B cell (primary cell): Measurements from ENCODE around the gene TIE1. TPM values are rescaled to one million over a fixed set of nuclear protein-coding genes. Genes with fewer than 3 reads are reported as not detected.

Experiments
- ATAC-seq: fragments of 200-7000 bp; cut with Tn5 transposase; one replicate; pipeline ENCODE4 v1.10.0; 2021; ENCODE audit warnings: low read depth, mild to moderate bottlenecking, moderate number of reproducible peaks, moderate library complexity
- CTCF ChIA-PET: fragments of 350-600 bp; sonication (Branson Sonifier 250); formaldehyde crosslinking; loops from one replicate; lab custom pipeline; 2021; ENCODE audit warnings: antibody characterized with exemption, inconsistent platforms; lab: Charles Lee
- POLR2A ChIA-PET: fragments of 350-600 bp; sonication (Branson Sonifier 250); formaldehyde crosslinking; loops from one replicate; lab custom pipeline; 2021; ENCODE audit warnings: antibody characterized with exemption; lab: Charles Lee
- DNase-seq: peaks from one replicate; pipeline ENCODE4 v3.0.0; 2013
- H2AFZ ChIP-seq: 2 replicates; pipeline ENCODE4 v1.6.1; 2012; ENCODE audit warnings: mild to moderate bottlenecking, low read depth, low read length; ENCODE audit not compliant: insufficient read depth, poor library complexity, severe bottlenecking
- H3K27ac ChIP-seq, 2 donors: 1 replicate in 1 of 2; 2 replicates in 1 of 2; pipeline ENCODE4 v1.5.1; 2012 to 2013; ENCODE audit warnings: low read length in 2 of 2, mild to moderate bottlenecking in 2 of 2, moderate library complexity in 1 of 2
- H3K27me3 ChIP-seq, 4 experiments: fragments of 200-600 bp in 1 of 4; sonication (generic) in 1 of 4; replicated peaks in 1 of 4; 1 replicate in 2 of 4; 2 replicates in 2 of 4; pipeline versions ENCODE4 v1.6.1 to v1.7.0; 2013 to 2016; ENCODE audit warnings: low read length in 3 of 4, mild to moderate bottlenecking in 2 of 4, mixed read lengths in 1 of 4, moderate library complexity in 1 of 4; ENCODE audit not compliant: insufficient read depth in 4 of 4, control insufficient read depth in 3 of 4; ENCODE audit errors: control extremely low read depth in 1 of 4
- H3K36me3 ChIP-seq, 2 experiments: replicated peaks in 1 of 2; 1 replicate in 1 of 2; 2 replicates in 1 of 2; pipeline versions ENCODE4 v1.6.1 to v1.7.1; 2013; ENCODE audit warnings: low read length in 1 of 2; ENCODE audit not compliant: insufficient read depth in 2 of 2, control insufficient read depth in 1 of 2; ENCODE audit errors: control extremely low read depth in 1 of 2, extremely low read depth in 1 of 2
- H3K4me1 ChIP-seq, 2 donors: fragments of 200-600 bp in 1 of 2; sonication (generic) in 1 of 2; 1 replicate in 1 of 2; 2 replicates in 1 of 2; pipeline versions ENCODE4 v1.5.1 to v1.6.1; 2013 to 2017; ENCODE audit warnings: low read length in 2 of 2; ENCODE audit not compliant: control insufficient read depth in 2 of 2, insufficient read depth in 2 of 2
- H3K4me2 ChIP-seq: replicated peaks from 2 replicates; pipeline ENCODE3; 2012; ENCODE audit warnings: mild to moderate bottlenecking, low read depth, low read length; ENCODE audit not compliant: poor library complexity, severe bottlenecking
- H3K4me3 ChIP-seq, 5 experiments: fragments of 200-600 bp in 1 of 5; sonication (generic) in 1 of 5; 1 replicate in 3 of 5; 2 replicates in 2 of 5; pipeline versions ENCODE4 v1.5.1 to v1.7.0; 2011 to 2016; ENCODE audit warnings: low read length in 4 of 5, mild to moderate bottlenecking in 4 of 5, low read depth in 2 of 5, control low read depth in 1 of 5, moderate library complexity in 1 of 5; ENCODE audit not compliant: insufficient read depth in 1 of 5; ENCODE audit errors: control extremely low read depth in 1 of 5, extremely low read depth in 1 of 5
- H3K79me2 ChIP-seq: fragments of 200-600 bp; sonication (generic); one replicate; pipeline ENCODE4 v1.6.0; 2016; ENCODE audit warnings: low read length; ENCODE audit not compliant: control insufficient read depth, insufficient read depth
- H3K9ac ChIP-seq: fragments of 200-600 bp; sonication (generic); 2 replicates; pipeline ENCODE4 v1.6.1; 2017; ENCODE audit warnings: mild to moderate bottlenecking, low read length, moderate library complexity
- H3K9me3 ChIP-seq, 3 donors: one replicate each; pipeline versions ENCODE4 v1.6.1 to v1.7.1; 2013; ENCODE audit warnings: low read length in 2 of 3; ENCODE audit not compliant: control insufficient read depth in 2 of 3, insufficient read depth in 1 of 3; ENCODE audit errors: control extremely low read depth in 1 of 3
- H4K20me1 ChIP-seq: 2 replicates; pipeline ENCODE4 v1.6.0; 2012; ENCODE audit warnings: mild to moderate bottlenecking, low read length; ENCODE audit not compliant: insufficient read depth, control insufficient read depth, poor library complexity, severe bottlenecking
- H3K27ac Mint-ChIP-seq: one replicate; pipeline ENCODE4 v1.8.0; 2021; ENCODE audit warnings: mixed read lengths
- H3K27me3 Mint-ChIP-seq: one replicate; pipeline ENCODE4 v1.8.0; 2021; ENCODE audit warnings: mixed read lengths
- H3K4me1 Mint-ChIP-seq: one replicate; pipeline ENCODE4 v1.8.0; 2021; ENCODE audit warnings: mixed read lengths
- H3K4me3 Mint-ChIP-seq: one replicate; pipeline ENCODE4 v1.8.0; 2021; ENCODE audit warnings: mixed read lengths
- H3K9me3 Mint-ChIP-seq: one replicate; pipeline ENCODE4 v1.8.0; 2022; ENCODE audit warnings: mixed read lengths; ENCODE audit not compliant: insufficient read depth
- CTCF ChIP-seq: fragments of 200-600 bp; IDR thresholded peaks from one replicate; pipeline ENCODE4 v1.8.0; 2022; ENCODE audit warnings: antibody characterized with exemption, mild to moderate bottlenecking
- EZH2 ChIP-seq: IDR thresholded peaks from 2 replicates; pipeline ENCODE4 v1.6.1; 2012; ENCODE audit warnings: borderline replicate concordance, low read depth, mild to moderate bottlenecking, moderate library complexity, low read length; ENCODE audit not compliant: insufficient read depth, poor library complexity, severe bottlenecking
- WGBS: methylation state at CpG from one replicate; pipeline ENCODE4 v1.1.5; 2013; ENCODE audit warnings: missing lambda C conversion rate; ENCODE audit not compliant: insufficient coverage; 5-methylcytosine and 5-hydroxymethylcytosine counted together
- intact Hi-C: fragments of 100-400 bp; cut with micrococcal nuclease; formaldehyde crosslinking; loops from one replicate; pipeline ENCODE4 v1.10.0; 2022
- polyA minus RNA-seq: library from RNA; depleted of rRNA, polyadenylated mRNA; stranded (reverse); fragments of >200 nt; gene quantifications from 2 replicates; pipeline ENCODE4 v1.2.3, GENCODE V29; 2012
- polyA plus RNA-seq: library from polyadenylated mRNA; depleted of rRNA; stranded (reverse); fragments of >200 nt; gene quantifications from 2 replicates; pipeline ENCODE4 v1.2.3, GENCODE V29; 2012
- total RNA-seq, 2 donors: library from RNA; stranded (reverse); fragments of 120-200 nt in 1 of 2; gene quantifications; 1 replicate in 1 of 2; 2 replicates in 1 of 2; pipeline versions ENCODE4 v1.2.3 to v1.2.4, GENCODE V29; 2013 to 2022

Gene TIE1
- total RNA-seq: 0.10 TPM in 1 of 2 replicates, not detected in the other
- 0.65 TPM for total RNA-seq (2013)
- polyA plus RNA-seq: 0.04 TPM in 1 of 2 replicates, not detected in the other
- 0.64 TPM in 1 of 2 replicates, not detected in the other for polyA minus RNA-seq

GRCh38 chr1:43300378-43301094 lies at the start of gene TIE1:
Gene TIE1 (plus strand): TSS chr1:43300982. CDS start chr1:43301072, 90 bp downstream.
- H3K9ac ChIP-seq: no peak within 1 kb of the TSS
- CTCF ChIA-PET: no interaction called here
- DNase-seq (no peak), ATAC-seq (no peak)
- no peak within 1 kb of the TSS for H3K27ac Mint-ChIP-seq
- no peak within 1 kb of the TSS for H3K4me2 ChIP-seq
- no peaks in the 10 kb centered on the region for H3K36me3 ChIP-seq
- WGBS: 51% methylated on average over 7 of the region's 10 CpGs
- peaks cover 14% of the 10 kb centered on the region for H3K27me3 Mint-ChIP-seq
- no peaks in the 10 kb centered on the region for H3K79me2 ChIP-seq
- no peak within 1 kb of the TSS for H3K4me3 ChIP-seq
- no peak within 1 kb of the TSS for H3K27ac ChIP-seq
- no peaks in the 10 kb centered on the region for H3K4me1 ChIP-seq
- POLR2A ChIA-PET: interaction anchor here (0.7 kb wide), 1 partner anchor 393 kb away, joined by 5 read pairs; no protein-coding TSS in a partner anchor
- intact Hi-C loops: no loop called here
- H3K4me1 Mint-ChIP-seq: no peaks in the 10 kb centered on the region
- no peaks in the 10 kb centered on the region for H4K20me1 ChIP-seq
- peaks cover 0 to 3% (median 0%) of the 10 kb centered on the region in 4 experiments for H3K27me3 ChIP-seq
- H2AFZ ChIP-seq: no peak within 1 kb of the TSS
- no peaks in the 10 kb centered on the region for H3K9me3 ChIP-seq
- no peak for TF ChIP-seq EZH2
- no peak for TF ChIP-seq CTCF
- H3K4me3 Mint-ChIP-seq: no peak within 1 kb of the TSS
- no peaks in the 10 kb centered on the region for H3K9me3 Mint-ChIP-seq

- intact Hi-C loops: no loop called here
- CTCF ChIA-PET: no interaction called here
- WGBS: 94% methylated on average over 4 of the region's 5 CpGs
Measured at GRCh38 chr1:43251024-43251423, 49.8 kb upstream of the TIE1 start.

More at GRCh38 chr1:43251024-43251423, 49.8 kb upstream of the TIE1 start:
- Histone ChIP-seq H3K4me1 (no peaks in the 10 kb centered on the region), H2AFZ (no peak overlapping the region), H3K9ac (no peak overlapping the region), H3K9me3 (peaks cover 0 to 8% (median 0%) of the 10 kb centered on the region in 3 donors), H3K79me2 (no peaks in the 10 kb centered on the region), H4K20me1 (no peaks in the 10 kb centered on the region), H3K4me3 (no peak overlapping the region), H3K4me2 (no peak overlapping the region), H3K36me3 (no peaks in the 10 kb centered on the region), H3K27me3 (peaks cover 0 to 6% (median under 1%) of the 10 kb centered on the region in 4 experiments), H3K27ac (no peak overlapping the region)
- no peaks in the 10 kb centered on the region for H3K4me1 Mint-ChIP-seq
- no peak overlapping the region for H3K27ac Mint-ChIP-seq
- no peak overlapping the region for H3K4me3 Mint-ChIP-seq
- TF ChIP-seq CTCF: no peak
- no peak for TF ChIP-seq EZH2
- ATAC-seq (no peak), DNase-seq (no peak)
- no peaks in the 10 kb centered on the region for H3K27me3 Mint-ChIP-seq
- peaks cover 5% of the 10 kb centered on the region for H3K9me3 Mint-ChIP-seq
- POLR2A ChIA-PET: no interaction called here
